SK-N-SH treated with all-trans-retinoic acid at 6 μM for 48 hours (cell line): ENCODE data around the gene EEFSEC.

Source experiments
- ATAC-seq: fragments of 200-7000 bp; cut with Tn5 transposase; 3 replicates; pipeline ENCODE4 v1.9.1; 2020; ENCODE audit warnings: mild to moderate bottlenecking, moderate library complexity
- ARNTL ChIP-seq: fragments of 450-650 bp; formaldehyde crosslinking; IDR thresholded peaks from 2 replicates; pipeline ENCODE4 v1.5.0; 2020; ENCODE audit warnings: low read depth, mild to moderate bottlenecking, moderate library complexity, borderline replicate concordance
- CSDC2 ChIP-seq: fragments of 250-450 bp; sonication (Bioruptor Pico); IDR thresholded peaks from 2 replicates; pipeline ENCODE4 v1.5.0; 2020; ENCODE audit warnings: mild to moderate bottlenecking, moderate library complexity
- ESRRG ChIP-seq: fragments of 250-450 bp; sonication (Bioruptor Pico); IDR thresholded peaks from 2 replicates; pipeline ENCODE4 v1.6.1; 2021; ENCODE audit warnings: mild to moderate bottlenecking
- GLIS3 ChIP-seq: fragments of 250-450 bp; sonication (Bioruptor Pico); IDR thresholded peaks from 2 replicates; pipeline ENCODE4 v1.5.0; 2020; ENCODE audit warnings: mild to moderate bottlenecking, moderate library complexity
- ISL1 ChIP-seq: fragments of 250-450 bp; sonication (Bioruptor Pico); IDR thresholded peaks from 2 replicates; pipeline ENCODE4 v2.1.2; 2022; ENCODE audit warnings: mild to moderate bottlenecking, moderate library complexity
- OSR1 ChIP-seq: fragments of 250-450 bp; sonication (Bioruptor Pico); IDR thresholded peaks from 2 replicates; pipeline ENCODE4 v1.8.0; 2022; ENCODE audit warnings: moderate library complexity, mild to moderate bottlenecking, inconsistent platforms
- RARB ChIP-seq: fragments of 250-450 bp; sonication (Bioruptor Pico); IDR thresholded peaks from 2 replicates; pipeline ENCODE4 v1.8.0; 2021; ENCODE audit warnings: mild to moderate bottlenecking, moderate library complexity
- SNAI2 ChIP-seq: fragments of 250-450 bp; sonication (Bioruptor Pico); IDR thresholded peaks from 2 replicates; pipeline ENCODE4 v1.5.0; 2020; ENCODE audit warnings: mild to moderate bottlenecking, moderate library complexity
- TCF4 ChIP-seq: fragments of 250-450 bp; sonication (Bioruptor Pico); IDR thresholded peaks from 2 replicates; pipeline ENCODE4 v1.8.0; 2021; ENCODE audit warnings: mild to moderate bottlenecking, moderate library complexity, borderline replicate concordance
- TOX ChIP-seq: fragments of 250-450 bp; sonication (Bioruptor Pico); IDR thresholded peaks from 2 replicates; pipeline ENCODE4 v1.8.0; 2021; ENCODE audit warnings: mild to moderate bottlenecking, moderate library complexity, borderline replicate concordance
- ZC3H10 ChIP-seq: fragments of 250-450 bp; sonication (Bioruptor Pico); IDR thresholded peaks from 2 replicates; pipeline ENCODE4 v1.5.1; 2021; ENCODE audit warnings: mild to moderate bottlenecking, moderate library complexity
- ZFP3 ChIP-seq: fragments of 250-450 bp; sonication (Bioruptor Pico); IDR thresholded peaks from 2 replicates; pipeline ENCODE4 v1.5.0; 2020; ENCODE audit warnings: mild to moderate bottlenecking, moderate library complexity
- ZFP30 ChIP-seq: fragments of 450-650 bp; formaldehyde crosslinking; IDR thresholded peaks from 2 replicates; pipeline ENCODE4 v1.5.0; 2022; ENCODE audit warnings: mild to moderate bottlenecking, moderate library complexity
- ZNF8 ChIP-seq: fragments of 450-650 bp; formaldehyde crosslinking; IDR thresholded peaks from 2 replicates; pipeline ENCODE4 v1.5.0; 2020; ENCODE audit warnings: mild to moderate bottlenecking, moderate library complexity
- TF ChIP-seq, protein P1 (sequence below): fragments of 250-450 bp; sonication (Bioruptor Pico); IDR thresholded peaks from 2 replicates; pipeline ENCODE4 v1.8.0; 2021; ENCODE audit warnings: low read depth, mild to moderate bottlenecking, moderate library complexity, borderline replicate concordance
- TF ChIP-seq, protein P2 (sequence below): fragments of 250-450 bp; sonication (Bioruptor Pico); IDR thresholded peaks from 2 replicates; pipeline ENCODE4 v1.5.0; 2020; ENCODE audit warnings: mild to moderate bottlenecking, moderate library complexity
- TF ChIP-seq, protein P3 (sequence below): fragments of 250-450 bp; sonication (Bioruptor Pico); IDR thresholded peaks from 2 replicates; pipeline ENCODE4 v1.5.1; 2020; ENCODE audit warnings: low read depth, mild to moderate bottlenecking, moderate library complexity
- TF ChIP-seq, protein P4 (sequence below): fragments of 250-450 bp; sonication (Bioruptor Pico); IDR thresholded peaks from 2 replicates; pipeline ENCODE4 v1.5.1; 2021; ENCODE audit warnings: mild to moderate bottlenecking, moderate library complexity
- TF ChIP-seq, protein P5 (sequence below): fragments of 250-450 bp; sonication (Bioruptor Pico); IDR thresholded peaks from 2 replicates; pipeline ENCODE4 v1.8.0; 2020; ENCODE audit warnings: mild to moderate bottlenecking, moderate library complexity, borderline replicate concordance

EEFSEC gene

DNA sequence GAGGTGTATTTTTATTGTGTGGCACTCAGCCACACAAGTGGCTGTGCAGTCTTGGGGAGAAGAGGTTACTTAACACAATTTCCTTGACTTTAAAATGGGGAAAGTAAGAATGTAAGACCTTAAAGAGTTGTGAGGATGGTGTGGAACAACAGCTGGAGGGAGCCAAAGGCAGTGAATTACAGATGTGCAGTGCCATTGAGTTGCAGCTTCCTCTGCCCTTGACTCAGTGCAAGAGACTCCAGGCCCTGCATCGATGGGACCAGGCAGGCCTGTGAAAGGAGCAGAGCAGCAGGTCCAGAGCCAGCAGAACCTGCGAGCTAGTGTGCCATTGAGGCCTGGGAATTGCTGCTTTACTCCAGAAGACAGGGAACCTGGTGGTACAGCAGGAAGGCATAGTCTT, 27.2 kb downstream of the EEFSEC start (continued):
- TF ChIP-seq, protein P1, sequence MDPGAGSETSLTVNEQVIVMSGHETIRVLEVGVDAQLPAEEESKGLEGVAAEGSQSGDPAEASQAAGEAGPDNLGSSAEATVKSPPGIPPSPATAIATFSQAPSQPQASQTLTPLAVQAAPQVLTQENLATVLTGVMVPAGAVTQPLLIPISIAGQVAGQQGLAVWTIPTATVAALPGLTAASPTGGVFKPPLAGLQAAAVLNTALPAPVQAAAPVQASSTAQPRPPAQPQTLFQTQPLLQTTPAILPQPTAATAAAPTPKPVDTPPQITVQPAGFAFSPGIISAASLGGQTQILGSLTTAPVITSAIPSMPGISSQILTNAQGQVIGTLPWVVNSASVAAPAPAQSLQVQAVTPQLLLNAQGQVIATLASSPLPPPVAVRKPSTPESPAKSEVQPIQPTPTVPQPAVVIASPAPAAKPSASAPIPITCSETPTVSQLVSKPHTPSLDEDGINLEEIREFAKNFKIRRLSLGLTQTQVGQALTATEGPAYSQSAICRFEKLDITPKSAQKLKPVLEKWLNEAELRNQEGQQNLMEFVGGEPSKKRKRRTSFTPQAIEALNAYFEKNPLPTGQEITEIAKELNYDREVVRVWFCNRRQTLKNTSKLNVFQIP, result no peak
- TF ChIP-seq, all 23 proteins: peak for 0

DNA sequence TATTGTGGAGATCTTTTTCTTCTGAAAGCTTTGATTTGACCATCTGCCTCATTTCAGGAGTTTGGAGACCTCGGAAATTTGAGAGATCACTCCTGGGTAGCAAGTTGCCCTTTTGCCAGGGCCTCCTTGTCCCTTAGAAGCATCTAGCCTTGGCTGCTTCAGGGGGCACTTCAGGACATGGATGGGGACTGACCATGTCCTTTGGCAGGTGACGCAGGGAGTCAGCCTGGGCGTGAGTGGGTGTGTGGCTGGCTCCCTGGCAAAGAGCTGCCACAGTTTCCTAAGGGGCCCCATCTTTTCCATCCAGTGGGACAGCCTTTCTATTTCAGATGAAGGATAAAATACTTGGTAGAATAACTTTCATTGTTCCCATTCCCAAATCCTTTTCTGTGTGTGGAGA, 27.6 kb downstream of the EEFSEC start:
- no peak for ATAC-seq
- TF ChIP-seq TOX (CRISPR knock-in tag) (no peak), SNAI2 (CRISPR knock-in tag) (no peak), ESRRG (CRISPR knock-in tag) (no peak), ISL1 (no peak), ZFP30 (CRISPR knock-in tag) (no peak), ZFP3 (no peak), ARNTL (CRISPR knock-in tag) (no peak), RARB (CRISPR knock-in tag) (no peak)
- TF ChIP-seq, protein P2, sequence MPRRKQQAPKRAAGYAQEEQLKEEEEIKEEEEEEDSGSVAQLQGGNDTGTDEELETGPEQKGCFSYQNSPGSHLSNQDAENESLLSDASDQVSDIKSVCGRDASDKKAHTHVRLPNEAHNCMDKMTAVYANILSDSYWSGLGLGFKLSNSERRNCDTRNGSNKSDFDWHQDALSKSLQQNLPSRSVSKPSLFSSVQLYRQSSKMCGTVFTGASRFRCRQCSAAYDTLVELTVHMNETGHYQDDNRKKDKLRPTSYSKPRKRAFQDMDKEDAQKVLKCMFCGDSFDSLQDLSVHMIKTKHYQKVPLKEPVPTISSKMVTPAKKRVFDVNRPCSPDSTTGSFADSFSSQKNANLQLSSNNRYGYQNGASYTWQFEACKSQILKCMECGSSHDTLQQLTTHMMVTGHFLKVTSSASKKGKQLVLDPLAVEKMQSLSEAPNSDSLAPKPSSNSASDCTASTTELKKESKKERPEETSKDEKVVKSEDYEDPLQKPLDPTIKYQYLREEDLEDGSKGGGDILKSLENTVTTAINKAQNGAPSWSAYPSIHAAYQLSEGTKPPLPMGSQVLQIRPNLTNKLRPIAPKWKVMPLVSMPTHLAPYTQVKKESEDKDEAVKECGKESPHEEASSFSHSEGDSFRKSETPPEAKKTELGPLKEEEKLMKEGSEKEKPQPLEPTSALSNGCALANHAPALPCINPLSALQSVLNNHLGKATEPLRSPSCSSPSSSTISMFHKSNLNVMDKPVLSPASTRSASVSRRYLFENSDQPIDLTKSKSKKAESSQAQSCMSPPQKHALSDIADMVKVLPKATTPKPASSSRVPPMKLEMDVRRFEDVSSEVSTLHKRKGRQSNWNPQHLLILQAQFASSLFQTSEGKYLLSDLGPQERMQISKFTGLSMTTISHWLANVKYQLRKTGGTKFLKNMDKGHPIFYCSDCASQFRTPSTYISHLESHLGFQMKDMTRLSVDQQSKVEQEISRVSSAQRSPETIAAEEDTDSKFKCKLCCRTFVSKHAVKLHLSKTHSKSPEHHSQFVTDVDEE (CRISPR knock-in tag), result no peak
- TF ChIP-seq, protein P3, sequence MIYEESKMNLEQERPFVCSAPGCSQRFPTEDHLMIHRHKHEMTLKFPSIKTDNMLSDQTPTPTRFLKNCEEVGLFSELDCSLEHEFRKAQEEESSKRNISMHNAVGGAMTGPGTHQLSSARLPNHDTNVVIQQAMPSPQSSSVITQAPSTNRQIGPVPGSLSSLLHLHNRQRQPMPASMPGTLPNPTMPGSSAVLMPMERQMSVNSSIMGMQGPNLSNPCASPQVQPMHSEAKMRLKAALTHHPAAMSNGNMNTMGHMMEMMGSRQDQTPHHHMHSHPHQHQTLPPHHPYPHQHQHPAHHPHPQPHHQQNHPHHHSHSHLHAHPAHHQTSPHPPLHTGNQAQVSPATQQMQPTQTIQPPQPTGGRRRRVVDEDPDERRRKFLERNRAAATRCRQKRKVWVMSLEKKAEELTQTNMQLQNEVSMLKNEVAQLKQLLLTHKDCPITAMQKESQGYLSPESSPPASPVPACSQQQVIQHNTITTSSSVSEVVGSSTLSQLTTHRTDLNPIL, result no peak
- TF ChIP-seq, all 23 proteins: peak for 0

DNA sequence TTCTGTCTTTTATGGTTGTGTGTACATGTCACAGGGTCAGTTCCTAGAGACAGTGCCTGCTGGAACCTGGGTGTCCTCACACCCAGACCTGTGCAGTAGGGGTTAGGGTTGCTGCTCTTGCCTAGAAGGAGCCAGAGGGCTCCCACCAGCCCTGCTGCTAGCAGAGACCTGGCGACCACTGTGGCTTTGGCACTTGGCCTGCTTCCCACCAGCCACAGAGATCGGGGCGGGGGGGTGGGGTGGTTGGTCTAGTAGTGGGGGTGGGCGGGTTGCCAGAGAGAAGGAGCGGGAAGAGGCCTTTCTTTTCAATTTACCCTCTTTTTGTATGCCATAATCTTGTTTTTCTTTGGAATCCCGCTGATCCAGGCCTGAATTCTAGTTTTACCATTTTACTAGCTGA, 29.4 kb downstream of the EEFSEC start:
- no peak for TF ChIP-seq ARNTL (CRISPR knock-in tag)
- TF ChIP-seq, protein P1, result no peak
- TF ChIP-seq OSR1 (CRISPR knock-in tag), result no peak
- TF ChIP-seq, protein P4, sequence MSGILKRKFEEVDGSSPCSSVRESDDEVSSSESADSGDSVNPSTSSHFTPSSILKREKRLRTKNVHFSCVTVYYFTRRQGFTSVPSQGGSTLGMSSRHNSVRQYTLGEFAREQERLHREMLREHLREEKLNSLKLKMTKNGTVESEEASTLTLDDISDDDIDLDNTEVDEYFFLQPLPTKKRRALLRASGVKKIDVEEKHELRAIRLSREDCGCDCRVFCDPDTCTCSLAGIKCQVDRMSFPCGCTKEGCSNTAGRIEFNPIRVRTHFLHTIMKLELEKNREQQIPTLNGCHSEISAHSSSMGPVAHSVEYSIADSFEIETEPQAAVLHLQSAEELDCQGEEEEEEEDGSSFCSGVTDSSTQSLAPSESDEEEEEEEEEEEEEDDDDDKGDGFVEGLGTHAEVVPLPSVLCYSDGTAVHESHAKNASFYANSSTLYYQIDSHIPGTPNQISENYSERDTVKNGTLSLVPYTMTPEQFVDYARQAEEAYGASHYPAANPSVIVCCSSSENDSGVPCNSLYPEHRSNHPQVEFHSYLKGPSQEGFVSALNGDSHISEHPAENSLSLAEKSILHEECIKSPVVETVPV (CRISPR knock-in tag), result no peak
- TF ChIP-seq TOX (CRISPR knock-in tag), result no peak
- no peak for TF ChIP-seq SNAI2 (CRISPR knock-in tag)
- TF ChIP-seq, protein P5, sequence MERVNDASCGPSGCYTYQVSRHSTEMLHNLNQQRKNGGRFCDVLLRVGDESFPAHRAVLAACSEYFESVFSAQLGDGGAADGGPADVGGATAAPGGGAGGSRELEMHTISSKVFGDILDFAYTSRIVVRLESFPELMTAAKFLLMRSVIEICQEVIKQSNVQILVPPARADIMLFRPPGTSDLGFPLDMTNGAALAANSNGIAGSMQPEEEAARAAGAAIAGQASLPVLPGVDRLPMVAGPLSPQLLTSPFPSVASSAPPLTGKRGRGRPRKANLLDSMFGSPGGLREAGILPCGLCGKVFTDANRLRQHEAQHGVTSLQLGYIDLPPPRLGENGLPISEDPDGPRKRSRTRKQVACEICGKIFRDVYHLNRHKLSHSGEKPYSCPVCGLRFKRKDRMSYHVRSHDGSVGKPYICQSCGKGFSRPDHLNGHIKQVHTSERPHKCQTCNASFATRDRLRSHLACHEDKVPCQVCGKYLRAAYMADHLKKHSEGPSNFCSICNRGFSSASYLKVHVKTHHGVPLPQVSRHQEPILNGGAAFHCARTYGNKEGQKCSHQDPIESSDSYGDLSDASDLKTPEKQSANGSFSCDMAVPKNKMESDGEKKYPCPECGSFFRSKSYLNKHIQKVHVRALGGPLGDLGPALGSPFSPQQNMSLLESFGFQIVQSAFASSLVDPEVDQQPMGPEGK, result no peak
- no peak for TF ChIP-seq ZFP3
- TF ChIP-seq ZC3H10 (CRISPR knock-in tag), result no peak
- no peak for TF ChIP-seq TCF4 (CRISPR knock-in tag)
- no peak for TF ChIP-seq ESRRG (CRISPR knock-in tag)
- no peak for TF ChIP-seq CSDC2
- TF ChIP-seq ISL1, result no peak
- no peak for TF ChIP-seq GLIS3
- TF ChIP-seq ZNF8 (CRISPR knock-in tag), result no peak
- no peak for ATAC-seq
